Tibial nerve (tissue), 3 donors: ENCODE results near the gene CD180.

Experiments used
- EP300 ChIP-seq, 2 donors: sonication (generic); formaldehyde crosslinking; IDR thresholded peaks; one replicate each; pipeline ENCODE4 v1.6.1; 2017; ENCODE audit warnings: antibody characterized with exemption in 2 of 2, mild to moderate bottlenecking in 1 of 2
- POLR2A ChIP-seq, 2 donors: fragments of 450-650 bp; IDR thresholded peaks; one replicate each; pipeline ENCODE4 v1.6.1; 2017; ENCODE audit warnings: antibody characterized with exemption in 2 of 2, mild to moderate bottlenecking in 2 of 2, moderate library complexity in 2 of 2

DNA sequence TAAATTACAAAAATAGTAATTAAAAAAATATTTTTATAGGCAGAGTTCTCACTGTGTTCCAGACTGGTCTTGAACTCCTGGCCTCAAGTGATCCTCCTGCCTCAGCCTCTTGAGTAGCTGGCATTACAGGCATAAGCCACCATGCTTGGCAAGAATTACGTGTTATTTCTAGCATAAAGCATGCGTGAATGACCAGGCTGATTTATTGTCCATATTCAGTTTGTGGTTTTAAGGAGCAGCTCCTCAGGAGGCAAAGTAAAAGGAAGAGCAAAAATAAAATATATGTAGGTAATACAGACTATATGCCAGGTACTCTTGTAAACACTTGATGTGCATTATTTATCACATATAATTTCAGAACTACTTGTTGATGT, 7.1 kb upstream of the CD180 start:
- TF ChIP-seq POLR2A (IDR thresholded peaks at IDR 0.05) (no peak), EP300 (IDR thresholded peaks at IDR 0.05) (no peak)
